K562 (cell line): ENCODE measurements around the gene MAN1A1. TPM values are rescaled to one million over a fixed set of nuclear protein-coding genes. Genes with fewer than 3 reads are reported as not detected.

Source experiments
- FOXA3 ChIP-seq, 2 experiments: fragments of 450-650 bp in 1 of 2; sonication (generic) in 1 of 2; formaldehyde crosslinking; IDR thresholded peaks in 1 of 2; conservative IDR thresholded peaks in 1 of 2; 2 replicates each; pipeline versions ENCODE4 v1.4.0 to v1.8.0; 2020 to 2022; ENCODE audit warnings: mild to moderate bottlenecking in 2 of 2, missing genetic modification reagents in 1 of 2
- MAX ChIP-seq: sonication (generic); formaldehyde crosslinking; IDR thresholded peaks from 2 replicates; pipeline ENCODE4 v1.9.0; 2022; ENCODE audit warnings: mild to moderate bottlenecking, missing genetic modification reagents
- MCM7 ChIP-seq, 2 experiments: fragments of 450-650 bp; IDR thresholded peaks; 2 replicates each; pipeline ENCODE4 v1.6.1; 2016 to 2018
- MXI1 ChIP-seq: IDR thresholded peaks from 2 replicates; pipeline ENCODE4 v1.6.1; 2011; ENCODE audit warnings: low read depth, mild to moderate bottlenecking, improper control_type of control experiment, low read length
- PKNOX1 ChIP-seq: fragments of 450-650 bp; IDR thresholded peaks from 2 replicates; pipeline ENCODE4 v1.6.1; 2016
- SMAD3 ChIP-seq: fragments of 450-650 bp; formaldehyde crosslinking; conservative IDR thresholded peaks from 2 replicates; pipeline ENCODE4 v1.4.0; 2020; ENCODE audit warnings: mild to moderate bottlenecking
- TCF7 ChIP-seq: sonication (generic); IDR thresholded peaks from 2 replicates; pipeline ENCODE4 v1.6.1; 2016; ENCODE audit warnings: antibody characterized with exemption, borderline replicate concordance
- ZBTB26 ChIP-seq: fragments of 450-650 bp; formaldehyde crosslinking; IDR thresholded peaks from 2 replicates; pipeline ENCODE4 v1.4.0; 2022; ENCODE audit warnings: missing genetic modification characterization
- ZNF239 ChIP-seq: fragments of 250-450 bp; sonication (Bioruptor Pico); IDR thresholded peaks from 2 replicates; pipeline ENCODE4 v1.4.0; 2020; ENCODE audit warnings: mild to moderate bottlenecking
- ZNF507 ChIP-seq: conservative IDR thresholded peaks from 2 replicates; pipeline ENCODE4 v1.6.1; 2017; ENCODE audit warnings: missing genetic modification characterization, missing compliant biosample characterization
- ZNF512 ChIP-seq: IDR thresholded peaks from 2 replicates; pipeline ENCODE4 v1.6.1; 2016; ENCODE audit warnings: missing genetic modification characterization, missing compliant biosample characterization
- polyA plus RNA-seq, 8 experiments: library from polyadenylated mRNA; depleted of rRNA in 4 of 8; stranded (reverse) in 5 of 8; unstranded in 3 of 8; fragments of >200 nt; fragmentation: Nextera tagmentation in 2 of 8; fragmentation: Illumina TruSeq in 1 of 8; extraction: Ambion mirVana in 2 of 8; extraction: Trizol in 1 of 8; gene quantifications; 2 replicates each; pipeline versions ENCODE4 v1.2.1 to v1.2.3, GENCODE V29; 2011 to 2014; ENCODE audit warnings: inconsistent platforms in 1 of 8, missing spikeins in 1 of 8
- total RNA-seq, 7 experiments: library from RNA; depleted of rRNA in 6 of 7; stranded (reverse); fragments of >200 nt in 6 of 7; fragmentation: Illumina TruSeq in 2 of 7; extraction: Trizol in 2 of 7; gene quantifications; 2 replicates each; pipeline versions ENCODE4 v1.2.1 to v1.2.3, GENCODE V29; 2011 to 2021; ENCODE audit warnings: low replicate concordance in 1 of 7

Gene MAN1A1
- total and polyA plus RNA-seq, 9 of the 15 experiments (the other 6 are each of a cell fraction or from before 2014, with no cell fraction given): 24.5 to 78.4 (median 59.7) TPM

- TF ChIP-seq PKNOX1: no peak
- no peak for TF ChIP-seq ZBTB26 (CRISPR knock-in tag)
- TF ChIP-seq MAX (CRISPR knock-in tag): no peak
- no peak for TF ChIP-seq FOXA3 (CRISPR knock-in tag; conservative IDR thresholded peaks at IDR 0.05 in 1 of 2, IDR thresholded peaks at IDR 0.05 in 1 of 2)
- TF ChIP-seq MXI1: no peak
- TF ChIP-seq ZNF239 (CRISPR knock-in tag): no peak
- TF ChIP-seq ZNF507 (tag): no peak
- TF ChIP-seq MCM7 (IDR thresholded peaks at IDR 0.05): no peak
- no peak for TF ChIP-seq TCF7
- TF ChIP-seq ZNF512: no peak
- TF ChIP-seq SMAD3 (CRISPR knock-in tag): no peak
Measured at GRCh38 chr6:119160911-119161310, 188.7 kb downstream of the MAN1A1 start (continued).
